ENCODE measurements around the gene STRIP2.

The STRIP2 gene

DNA sequence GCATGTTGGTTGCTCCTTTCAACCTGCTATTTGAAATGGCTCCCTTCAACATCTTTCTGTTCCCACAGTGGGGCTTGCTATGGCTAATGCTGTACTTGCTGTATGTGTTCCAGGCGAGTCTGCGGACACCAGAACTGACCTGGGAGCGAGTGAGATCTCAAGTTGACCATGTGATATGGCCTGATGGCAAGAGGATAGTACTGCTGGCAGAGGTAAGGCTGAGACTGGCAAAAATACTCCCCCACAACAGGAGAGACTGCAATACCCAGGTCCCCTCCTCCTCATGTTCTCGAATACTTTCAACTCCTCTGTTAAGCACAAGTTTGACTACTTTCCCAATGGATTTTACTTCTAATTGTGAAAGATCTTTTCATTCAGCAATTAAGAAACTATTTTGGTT is 11.5 kb upstream of the STRIP2 start:
- no peak for TF ChIP-seq CTCF (IDR thresholded peaks at IDR 0.05; ENCODE audit: low read depth, low read length, missing control alignments)
- H3K4me3 ChIP-seq (ENCODE audit: low read depth, low read length), result no peak overlapping the region
- DNase-seq (ENCODE audit: low read depth), result no peak

- no peak for TF ChIP-seq CTCF (IDR thresholded peaks at IDR 0.05; ENCODE audit: low read depth, low read length, missing control alignments)
- no peak for DNase-seq (ENCODE audit: low read depth)
Observed at GRCh38 chr7:129423700-129424410, 10.4 kb upstream of the STRIP2 start.

GRCh38 chr7:129426482-129426881 is 7.8 kb upstream of the STRIP2 start:
- no peak for TF ChIP-seq CTCF (IDR thresholded peaks at IDR 0.05; ENCODE audit: low read depth, low read length, missing control alignments)
- no peak overlapping the region for H3K4me3 ChIP-seq (ENCODE audit: low read depth, low read length)
- DNase-seq (ENCODE audit: low read depth), result no peak

More at GRCh38 chr7:129423700-129424410, 10.4 kb upstream of the STRIP2 start:
- no peak overlapping the region for H3K4me3 ChIP-seq (ENCODE audit: low read depth, low read length)

- no peak overlapping the region for H3K4me3 ChIP-seq (ENCODE audit: low read depth, low read length)
- TF ChIP-seq CTCF (IDR thresholded peaks at IDR 0.05; ENCODE audit: low read depth, low read length, missing control alignments), result no peak
- no peak for DNase-seq (ENCODE audit: low read depth)
Observed at GRCh38 chr7:129427526-129428045, 6.6 kb upstream of the STRIP2 start.

DNA sequence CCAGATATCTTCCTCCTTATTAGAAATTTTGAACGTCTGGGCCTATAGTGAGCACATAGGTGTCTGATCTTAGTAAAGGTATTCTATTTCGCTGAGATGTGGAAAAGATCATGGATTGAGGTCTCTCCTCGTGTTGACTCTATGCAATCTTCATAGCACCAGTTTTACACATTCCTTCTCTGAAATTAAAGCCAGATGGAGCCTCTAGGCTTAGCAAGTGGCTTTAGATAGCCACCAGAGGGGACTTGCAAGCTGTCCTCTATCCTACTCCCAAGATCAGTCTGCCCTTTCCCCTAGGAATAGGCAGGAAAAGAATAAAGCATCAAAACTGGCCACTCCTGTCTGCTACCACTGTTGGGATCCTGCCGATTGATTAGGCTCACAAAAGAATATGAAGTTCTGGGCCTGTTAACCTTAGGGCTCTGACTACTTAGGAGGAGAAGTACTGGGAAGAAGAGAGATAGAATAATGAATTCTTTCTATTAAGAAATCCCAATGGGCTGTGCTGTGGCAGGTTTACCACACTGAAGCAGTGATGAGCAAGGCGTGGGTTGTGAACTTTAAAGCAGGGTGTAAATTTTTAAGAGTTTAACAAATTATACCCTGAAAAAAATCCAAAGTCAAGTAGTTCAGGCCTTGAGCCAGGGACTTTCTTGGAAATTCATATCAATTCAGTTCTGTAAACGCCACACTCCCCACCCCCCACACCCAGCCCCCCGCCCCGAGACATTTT is 2.2 kb upstream of the STRIP2 start:
- H3K4me3 ChIP-seq (ENCODE audit: low read depth, low read length), result no peak overlapping the region
- no peak for DNase-seq (ENCODE audit: low read depth)
- TF ChIP-seq CTCF (IDR thresholded peaks at IDR 0.05; ENCODE audit: low read depth, low read length, missing control alignments), result no peak

GRCh38 chr7:129434675-129435318 is 565 bp downstream of the STRIP2 start:
- DNase-seq (ENCODE audit: low read depth), result no peak
- peak overlapping the region; percentile 74 for H3K4me3 ChIP-seq (ENCODE audit: low read depth, low read length)

More at GRCh38 chr7:129434675-129435318, 565 bp downstream of the STRIP2 start:
- TF ChIP-seq CTCF (IDR thresholded peaks at IDR 0.05; ENCODE audit: low read depth, low read length, missing control alignments), result no peak
